OCI-LY3 (cell line): Measurements from ENCODE around the gene UTP3.

Experiments used
- EZH2phosphoT487 ChIP-seq: fragments of 200-600 bp; shearing (Covaris generic); IDR thresholded peaks from 2 replicates; pipeline ENCODE4 v1.6.1; 2018; ENCODE audit warnings: antibody characterized with exemption, mixed run types, low read depth
- TF ChIP-seq, protein P1 (sequence below): fragments of 200-600, 300-600 bp; sonication (generic); IDR thresholded peaks from 2 replicates; pipeline ENCODE4 v1.5.1; 2014; ENCODE audit warnings: antibody characterized with exemption, low read length, low read depth

DNA sequence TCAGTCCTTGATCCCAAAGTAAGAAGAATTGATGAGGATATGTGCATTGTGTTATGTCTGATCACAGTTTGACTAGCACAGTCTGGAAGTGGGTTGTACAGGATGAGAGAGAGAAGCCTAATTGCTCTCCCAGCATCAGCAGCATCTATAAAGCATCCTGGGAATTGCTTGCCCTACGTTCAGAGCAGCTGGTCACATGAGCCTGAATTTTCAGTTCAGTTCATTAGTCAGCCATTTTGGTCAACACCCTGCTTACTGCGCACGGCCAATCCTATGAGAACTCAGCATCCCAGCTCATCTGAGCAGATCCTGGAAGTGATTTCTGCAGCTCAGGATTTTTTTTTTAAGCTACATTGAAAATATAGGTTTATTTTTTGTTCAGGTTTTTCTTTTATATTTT is 33.4 kb downstream of the UTP3 start, which contains the start of gene RUFY3:
- TF ChIP-seq, protein P1, sequence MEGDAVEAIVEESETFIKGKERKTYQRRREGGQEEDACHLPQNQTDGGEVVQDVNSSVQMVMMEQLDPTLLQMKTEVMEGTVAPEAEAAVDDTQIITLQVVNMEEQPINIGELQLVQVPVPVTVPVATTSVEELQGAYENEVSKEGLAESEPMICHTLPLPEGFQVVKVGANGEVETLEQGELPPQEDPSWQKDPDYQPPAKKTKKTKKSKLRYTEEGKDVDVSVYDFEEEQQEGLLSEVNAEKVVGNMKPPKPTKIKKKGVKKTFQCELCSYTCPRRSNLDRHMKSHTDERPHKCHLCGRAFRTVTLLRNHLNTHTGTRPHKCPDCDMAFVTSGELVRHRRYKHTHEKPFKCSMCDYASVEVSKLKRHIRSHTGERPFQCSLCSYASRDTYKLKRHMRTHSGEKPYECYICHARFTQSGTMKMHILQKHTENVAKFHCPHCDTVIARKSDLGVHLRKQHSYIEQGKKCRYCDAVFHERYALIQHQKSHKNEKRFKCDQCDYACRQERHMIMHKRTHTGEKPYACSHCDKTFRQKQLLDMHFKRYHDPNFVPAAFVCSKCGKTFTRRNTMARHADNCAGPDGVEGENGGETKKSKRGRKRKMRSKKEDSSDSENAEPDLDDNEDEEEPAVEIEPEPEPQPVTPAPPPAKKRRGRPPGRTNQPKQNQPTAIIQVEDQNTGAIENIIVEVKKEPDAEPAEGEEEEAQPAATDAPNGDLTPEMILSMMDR, result no peak
- TF ChIP-seq EZH2phosphoT487, result no peak
